GM21576 (cell line): Measurements from ENCODE around the gene CHN2.

Source experiments
- ATAC-seq: cut with Tn5 transposase; IDR thresholded peaks from one replicate; pipeline ENCODE4 v1.9.1; 2021; ENCODE audit warnings: mild to moderate bottlenecking, moderate library complexity; ENCODE audit not compliant: unreplicated experiment

The CHN2 gene

DNA sequence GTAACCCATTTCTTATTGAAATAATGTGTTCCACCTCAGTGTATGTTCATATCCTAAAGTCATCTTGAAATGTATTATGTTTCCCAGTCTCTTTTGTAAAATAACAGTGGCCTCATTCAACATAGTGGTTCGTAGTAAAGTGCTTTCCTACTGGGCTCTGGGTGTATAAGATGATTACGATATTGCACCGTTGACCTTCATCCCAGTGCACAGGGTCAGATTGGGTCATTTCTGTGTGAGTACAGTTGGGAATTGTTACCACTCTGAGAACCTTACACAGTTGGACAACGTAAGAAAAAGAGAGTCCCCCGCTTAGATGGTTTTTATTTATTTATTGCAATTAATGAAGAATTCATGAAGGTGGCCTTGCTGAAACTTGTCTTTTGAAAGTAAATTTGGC is 135.6 kb downstream of the CHN2 start:
- ATAC-seq, result no peak

DNA sequence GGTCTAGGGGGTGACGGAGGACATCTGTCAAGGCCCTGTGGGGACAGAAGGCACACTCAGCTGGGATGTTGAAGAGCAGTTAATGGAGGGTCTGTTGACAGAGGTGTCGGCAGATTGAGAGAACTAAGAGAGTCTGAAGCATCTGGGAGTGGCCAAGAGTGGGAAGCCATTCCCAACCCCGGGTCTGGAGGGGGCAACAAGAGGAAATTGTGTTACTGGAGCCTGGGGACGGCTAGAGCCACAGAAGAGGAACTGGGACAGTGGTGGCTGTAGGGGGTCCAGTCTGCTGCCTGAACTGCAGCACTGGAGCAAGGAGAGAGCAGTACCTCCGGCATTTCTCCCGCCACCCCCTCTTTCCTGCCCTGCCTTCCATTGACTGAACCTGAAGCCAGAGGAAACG is 136.6 kb downstream of the CHN2 start:
- ATAC-seq, result no peak

DNA sequence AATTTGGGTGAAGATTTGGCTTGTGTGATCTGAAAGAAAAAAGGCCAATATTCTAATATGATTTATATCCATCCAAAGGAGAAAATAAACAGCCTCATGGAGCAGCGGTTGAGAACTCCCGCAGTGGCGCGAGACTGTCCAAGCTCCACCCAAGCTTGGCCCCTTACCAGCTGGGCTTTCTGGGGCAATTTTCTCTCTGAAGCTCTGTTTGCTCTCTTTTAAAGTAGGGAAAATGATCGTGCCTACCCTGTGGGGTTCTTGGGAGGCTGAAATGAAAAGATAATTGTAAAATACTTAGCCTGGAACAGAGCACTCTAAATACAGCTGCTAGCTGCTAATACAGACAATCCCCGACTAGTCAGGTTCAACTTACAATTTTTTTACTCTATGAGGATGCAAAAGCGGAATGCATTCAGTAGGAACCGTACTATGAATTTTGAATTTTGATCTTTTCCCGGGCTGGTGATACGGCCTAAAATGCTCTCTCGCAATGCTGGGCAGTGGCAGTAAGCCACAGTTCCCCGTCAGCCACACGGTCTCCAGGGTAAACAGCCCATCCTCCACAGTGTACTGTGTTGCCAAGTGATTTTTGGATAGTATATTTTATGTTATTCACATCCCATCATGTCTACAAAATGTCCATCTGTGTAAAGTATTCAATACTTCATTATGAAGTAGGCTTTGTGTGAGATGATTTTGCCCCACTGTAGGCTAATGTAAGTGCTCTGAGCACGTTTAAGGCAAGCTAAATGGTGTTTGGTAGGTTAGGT is 137.7 kb downstream of the CHN2 start:
- no peak for ATAC-seq

DNA sequence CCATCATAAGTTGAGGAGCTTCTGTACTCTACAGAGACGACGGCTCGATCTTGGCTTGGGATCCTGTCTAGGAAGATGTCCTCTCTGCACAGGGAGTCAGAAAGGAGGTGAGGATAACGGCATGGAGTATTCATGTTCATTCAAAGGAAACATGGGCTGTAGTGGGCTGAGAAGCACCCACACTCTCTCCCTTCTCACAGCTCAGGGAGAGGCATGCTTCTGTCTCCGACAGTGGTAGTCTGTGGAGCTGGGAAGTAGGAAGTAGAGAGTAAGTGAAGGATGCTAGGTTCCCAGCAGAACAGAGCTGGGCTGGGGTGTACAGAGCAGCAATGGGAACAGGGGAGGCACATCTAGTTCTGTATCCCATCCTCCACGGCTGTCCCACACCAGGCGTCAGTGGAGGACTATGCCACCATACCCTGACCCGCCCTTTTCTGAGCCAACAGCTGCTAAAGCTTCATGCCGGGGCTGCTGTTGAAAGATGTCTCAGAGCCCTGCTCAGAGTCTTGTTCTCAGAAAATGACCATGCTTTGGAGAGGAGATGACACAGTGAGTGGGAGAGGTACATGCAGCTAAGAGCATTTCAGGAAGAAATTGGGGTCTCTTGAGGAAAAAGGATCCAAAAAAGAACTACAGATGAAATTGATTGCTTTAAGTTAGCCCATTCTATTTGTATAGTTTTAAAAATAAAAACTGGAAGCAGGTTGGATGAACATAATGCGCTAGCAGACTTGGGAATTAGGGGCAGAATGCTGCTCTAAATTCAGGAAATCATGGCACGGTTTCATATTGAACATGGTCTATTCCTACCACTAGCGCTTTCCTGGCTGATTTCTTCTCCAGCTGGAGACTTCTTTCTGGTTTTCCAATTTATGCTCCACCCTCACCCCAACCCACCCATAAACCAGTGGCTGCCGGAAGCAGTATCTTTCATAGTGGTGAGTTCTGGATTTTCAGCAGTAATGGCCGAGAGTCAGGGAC is 138.6 kb downstream of the CHN2 start:
- ATAC-seq, result no peak

DNA sequence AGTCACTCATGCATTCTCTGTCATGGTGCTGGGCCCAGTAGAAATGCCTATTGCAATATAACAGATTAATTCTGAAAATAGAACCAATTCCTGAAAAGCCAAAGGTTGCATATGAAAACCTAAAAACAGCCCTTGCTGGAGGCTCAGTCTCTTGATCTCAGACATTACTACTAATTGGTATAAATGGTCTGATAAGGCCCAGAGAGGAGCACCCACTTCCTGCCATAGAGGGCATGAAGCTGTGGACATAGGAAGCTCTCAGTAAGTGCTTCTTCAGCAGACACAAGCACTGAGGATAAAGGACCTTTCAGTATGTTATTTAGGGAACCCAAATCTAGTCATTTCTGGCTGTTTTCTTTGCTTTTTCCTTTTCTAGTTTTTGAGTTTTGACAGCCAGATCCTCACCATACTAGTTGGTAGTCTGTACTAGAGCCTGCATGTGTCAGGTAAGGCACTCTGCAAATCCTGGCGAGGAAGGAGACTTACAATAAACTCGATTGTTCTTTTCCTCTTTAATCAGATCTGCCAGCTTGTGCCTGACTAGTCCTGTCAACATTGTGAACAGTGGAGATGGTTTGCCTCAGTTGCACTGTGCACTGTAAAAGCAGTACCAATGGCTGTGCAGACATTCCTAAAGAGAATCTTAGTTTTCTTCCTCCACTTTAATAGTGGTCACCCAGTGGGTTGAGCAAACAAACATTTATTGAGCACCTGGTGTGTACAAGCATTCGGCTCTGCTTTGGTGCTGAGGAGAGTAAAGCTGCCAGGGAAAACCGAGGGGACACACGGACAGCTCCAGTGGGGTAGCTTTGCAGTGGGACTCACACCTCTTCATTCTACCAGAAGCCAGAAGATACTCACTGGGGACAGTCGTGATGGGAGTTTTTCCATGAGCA is 140.9 kb downstream of the CHN2 start:
- ATAC-seq, result no peak

DNA sequence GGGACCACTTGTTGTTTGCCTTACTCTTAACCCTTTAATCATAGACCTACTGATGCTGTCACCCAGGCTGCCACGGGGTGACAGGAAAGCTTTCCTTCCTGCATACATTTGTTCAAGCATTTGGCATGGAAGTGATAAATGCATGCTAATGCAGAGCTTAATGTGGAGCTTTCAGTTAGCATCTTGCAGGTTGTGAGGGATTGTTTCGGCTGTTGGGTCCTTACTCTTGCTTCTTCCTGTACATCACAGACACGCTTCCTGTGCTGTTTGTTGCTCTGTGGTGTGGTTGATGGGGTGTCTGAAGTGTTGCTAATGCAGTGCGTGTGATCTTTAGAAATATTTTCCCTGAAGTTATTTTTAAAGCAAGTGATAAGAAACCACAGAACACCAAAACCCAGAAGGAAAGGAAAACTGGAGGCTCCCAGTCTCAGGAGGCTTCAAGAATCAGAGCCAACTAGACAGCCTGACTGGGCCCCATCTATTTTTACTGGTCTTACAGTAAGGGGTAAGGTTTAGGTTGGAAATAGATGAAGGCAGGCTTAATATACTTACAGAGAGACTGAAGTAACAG is 143.1 kb downstream of the CHN2 start:
- no peak for ATAC-seq

DNA sequence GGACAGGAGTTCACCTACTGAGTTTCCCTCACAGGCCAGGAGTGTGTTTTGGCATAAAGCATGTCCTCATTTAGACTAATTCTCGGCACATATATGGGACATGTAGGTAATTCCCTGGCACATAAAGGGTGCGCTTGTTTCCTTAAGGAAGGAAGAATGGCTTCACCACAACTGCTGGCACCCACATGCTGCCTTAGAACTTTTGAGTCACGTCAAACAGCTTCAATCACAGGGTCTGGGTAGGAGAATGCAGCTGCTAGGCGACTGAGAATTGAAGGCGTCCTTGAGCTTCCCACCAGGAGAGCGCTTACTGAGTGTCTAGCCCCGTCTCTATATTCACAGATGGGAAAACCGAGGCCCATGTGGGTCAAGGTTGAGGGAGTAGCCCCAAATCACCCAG is 146.1 kb downstream of the CHN2 start:
- no peak for ATAC-seq

DNA sequence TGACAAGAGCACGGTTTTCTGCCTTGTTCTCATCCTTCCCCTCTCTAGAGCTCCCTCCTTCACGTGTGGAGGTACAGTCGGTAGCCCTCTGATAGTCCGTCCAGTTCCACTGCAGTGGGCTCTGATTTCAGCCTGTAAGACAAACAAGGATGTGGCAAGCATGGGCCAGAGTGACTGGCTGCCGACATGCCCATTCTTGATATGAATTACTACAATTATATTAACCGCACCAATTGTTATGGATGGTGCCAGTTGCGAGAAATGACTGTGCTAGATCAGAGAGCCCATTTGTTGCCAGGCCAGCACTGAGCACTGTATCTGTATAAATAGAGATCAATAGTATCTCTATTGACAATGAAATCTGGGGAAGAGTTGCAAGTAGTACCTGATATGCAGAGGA is 146.6 kb downstream of the CHN2 start:
- no peak for ATAC-seq

DNA sequence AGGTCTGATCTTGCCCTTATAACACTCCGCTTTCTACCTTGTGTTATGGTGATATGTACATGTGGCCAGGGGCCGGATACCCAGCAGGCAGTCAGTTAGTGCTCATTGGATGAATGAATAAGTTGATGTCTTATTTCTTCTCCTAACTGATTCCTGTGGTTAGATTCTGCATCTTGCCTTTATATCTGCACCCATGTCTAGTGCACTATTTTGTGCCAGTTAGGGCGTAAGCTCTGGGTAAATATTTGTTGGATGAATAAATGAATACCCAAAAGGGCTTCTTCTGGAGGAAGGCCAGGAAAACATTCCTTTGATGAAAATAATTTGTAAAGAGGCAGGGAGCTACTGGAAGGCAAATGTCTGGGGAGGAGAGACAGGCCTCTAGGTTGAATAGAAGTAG is 148.2 kb downstream of the CHN2 start:
- ATAC-seq, result no peak

DNA sequence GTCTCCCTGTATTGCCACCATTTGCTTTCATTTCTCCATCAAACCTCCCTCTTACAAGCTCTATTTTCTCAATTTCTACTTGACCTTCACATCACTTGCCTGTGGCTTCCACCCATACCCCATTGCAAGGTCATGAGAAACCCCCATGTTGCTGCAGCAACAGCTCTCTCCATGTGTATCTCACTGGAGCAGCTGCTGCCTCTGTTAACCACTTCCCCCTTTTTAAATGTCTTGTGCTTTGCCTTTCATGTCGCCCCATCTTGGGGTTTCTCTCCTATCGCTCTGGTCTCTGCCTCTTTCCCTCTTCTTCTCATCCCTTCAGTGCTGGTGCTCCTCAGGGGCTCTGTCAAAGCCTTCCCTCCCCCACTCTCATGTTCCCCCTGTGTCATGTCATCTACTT is 148.8 kb downstream of the CHN2 start:
- ATAC-seq, result no peak

DNA sequence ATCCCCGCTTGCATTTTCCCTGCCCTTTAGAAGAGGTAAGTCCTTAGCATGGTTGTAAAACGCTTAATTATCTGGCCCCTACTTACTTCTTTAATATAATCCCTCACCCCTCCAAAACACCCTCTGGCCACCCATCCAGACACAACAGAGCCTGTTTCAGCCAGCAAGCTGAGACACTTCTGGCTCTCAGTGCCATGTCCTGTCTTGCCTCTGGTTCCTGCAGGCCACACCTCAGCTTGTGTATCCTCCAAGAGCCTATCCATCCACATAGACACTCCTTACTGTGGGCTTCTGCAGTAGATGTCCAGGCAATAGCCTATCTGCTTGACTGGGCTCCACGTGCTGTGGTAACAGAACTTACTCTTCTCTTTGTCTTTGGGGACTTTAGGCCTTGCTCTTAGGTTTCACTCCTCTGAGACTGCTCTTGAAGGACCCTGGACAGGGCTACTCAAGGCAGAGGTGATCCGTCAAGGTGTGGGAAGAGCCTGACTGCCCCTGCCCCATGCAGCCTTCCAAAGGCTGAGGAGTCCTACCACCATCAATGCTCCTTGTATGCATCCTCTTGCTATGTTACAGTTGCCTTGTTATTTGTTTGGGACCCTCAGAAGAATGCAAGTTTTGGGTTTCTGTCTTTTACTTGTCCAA is 149.9 kb downstream of the CHN2 start:
- ATAC-seq, result no peak

DNA sequence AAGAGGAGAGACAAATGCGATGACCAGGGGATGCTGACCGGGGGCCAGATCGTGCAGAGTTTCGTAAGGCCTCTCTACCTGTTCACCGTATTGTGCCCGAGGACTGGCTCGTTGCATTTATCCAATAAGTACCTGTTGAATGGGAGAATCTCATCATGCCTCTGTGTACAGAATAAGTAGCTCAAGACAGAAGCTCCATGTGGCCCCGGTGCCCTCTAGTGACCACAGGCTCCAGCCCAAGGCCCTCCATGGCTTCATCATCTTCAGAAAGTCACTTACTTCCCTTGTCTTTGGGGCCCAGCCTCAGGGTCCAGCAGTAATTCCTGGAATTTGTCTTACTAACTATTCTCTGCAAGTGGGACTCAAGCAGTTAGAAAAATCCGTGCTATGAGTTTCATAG is 151.0 kb downstream of the CHN2 start:
- no peak for ATAC-seq

DNA sequence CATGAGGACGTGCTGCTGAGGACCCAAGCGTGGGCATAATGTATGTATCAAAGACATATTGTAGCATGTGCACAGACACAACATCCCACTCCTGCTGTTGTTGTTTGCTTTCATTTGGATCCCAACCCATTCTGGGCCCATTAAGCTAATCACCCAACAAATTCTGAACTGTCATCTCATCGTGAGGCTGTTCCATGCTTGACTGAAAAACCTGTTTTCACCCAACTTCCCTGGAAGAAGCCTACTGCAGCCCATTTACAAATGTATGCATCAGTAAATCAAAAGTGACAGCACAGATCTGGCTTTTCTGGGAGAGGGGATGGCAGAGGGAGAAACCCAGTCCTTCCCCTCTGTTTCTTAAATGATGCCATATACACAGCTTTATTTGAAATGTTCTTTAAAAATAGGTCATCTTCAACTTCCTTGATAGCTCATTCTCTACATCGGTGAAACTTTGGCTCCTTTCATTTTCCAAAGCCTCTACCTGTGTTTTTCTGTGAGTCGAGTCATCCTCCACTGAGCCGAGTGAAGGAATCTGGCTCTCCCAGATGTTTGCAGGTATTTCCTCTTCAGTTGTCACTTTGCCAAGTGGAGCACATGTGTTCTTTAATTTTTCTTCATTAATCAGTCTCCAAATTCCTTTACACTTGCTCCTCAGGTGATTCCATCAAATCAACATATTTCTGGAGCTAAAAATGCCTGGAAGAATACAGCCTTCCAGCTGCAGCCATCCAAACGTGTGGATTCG is 151.8 kb downstream of the CHN2 start:
- no peak for ATAC-seq

DNA sequence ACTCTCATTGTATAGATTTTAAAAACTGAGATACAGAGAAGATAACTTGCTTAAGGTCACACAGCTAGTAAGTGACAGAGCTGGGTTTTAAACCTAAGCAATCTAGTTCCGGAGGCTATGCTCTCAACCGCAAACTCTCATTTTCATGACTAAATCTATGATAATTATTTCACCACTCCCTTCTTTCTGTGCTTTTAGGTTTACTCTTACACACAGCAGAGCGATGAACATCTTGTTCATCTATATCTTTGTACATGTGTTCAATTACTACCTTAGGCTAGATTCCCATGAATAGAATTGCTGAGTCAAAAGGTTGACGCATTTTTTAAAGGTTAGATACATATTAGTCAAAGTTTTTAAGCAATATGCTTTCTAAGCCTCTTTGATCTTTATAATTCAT is 154.8 kb downstream of the CHN2 start:
- ATAC-seq, result no peak

DNA sequence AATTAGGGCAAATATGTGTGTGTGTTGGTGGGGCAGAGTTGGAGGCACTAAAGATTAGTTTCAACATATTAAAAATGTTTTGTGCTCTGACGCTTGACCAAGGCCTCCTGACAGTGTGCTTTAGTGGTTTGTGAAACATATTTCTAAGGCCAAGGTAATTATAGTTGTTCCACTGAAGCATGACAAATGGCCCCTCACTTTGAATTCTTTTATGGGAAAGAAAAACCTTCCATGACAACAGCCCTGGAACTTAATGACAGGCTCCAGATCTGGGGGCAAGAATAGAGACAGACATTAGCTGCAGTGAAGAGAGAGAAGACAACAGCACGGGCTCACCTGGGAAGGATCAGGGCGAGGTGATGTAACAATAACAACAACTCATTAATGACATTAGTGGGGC is 155.8 kb downstream of the CHN2 start:
- no peak for ATAC-seq

DNA sequence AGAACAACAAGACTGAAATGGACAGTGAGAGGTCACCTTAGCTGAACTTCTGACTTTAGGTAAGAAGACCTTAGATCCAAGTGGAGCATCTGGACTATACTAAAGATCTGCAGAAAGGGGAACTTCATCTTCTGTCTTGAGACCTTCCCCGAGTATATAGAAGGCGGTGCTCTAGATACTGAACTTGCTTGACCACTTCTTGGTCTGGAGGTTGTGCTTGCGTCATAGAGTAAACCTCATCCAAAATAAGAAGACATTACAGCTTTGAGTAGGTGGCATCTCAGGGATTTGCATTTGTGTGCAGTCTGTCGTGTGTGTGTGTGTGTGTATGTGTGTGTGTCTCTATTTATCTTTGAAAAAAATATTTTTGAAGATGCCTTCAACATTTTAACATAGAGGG is 157.5 kb downstream of the CHN2 start:
- no peak for ATAC-seq

DNA sequence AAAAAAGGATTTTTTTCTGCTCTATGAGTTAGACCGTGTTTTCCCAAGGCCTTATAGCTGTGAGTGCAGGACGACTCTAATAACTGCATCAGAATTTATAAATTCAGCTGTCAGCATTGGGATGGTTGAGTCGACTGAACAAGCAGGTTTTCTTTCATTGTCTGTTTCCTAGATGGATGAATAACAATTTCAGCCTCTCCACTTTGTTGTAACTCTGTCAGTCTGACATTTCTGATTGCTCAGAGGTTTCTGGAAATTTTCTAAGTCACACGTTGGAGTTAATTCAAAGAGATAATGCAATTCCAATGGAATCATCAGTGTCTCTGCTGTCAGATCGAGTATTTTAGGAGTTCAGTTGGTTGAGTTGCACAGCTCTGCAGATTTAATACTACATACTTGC is 159.2 kb downstream of the CHN2 start:
- no peak for ATAC-seq

DNA sequence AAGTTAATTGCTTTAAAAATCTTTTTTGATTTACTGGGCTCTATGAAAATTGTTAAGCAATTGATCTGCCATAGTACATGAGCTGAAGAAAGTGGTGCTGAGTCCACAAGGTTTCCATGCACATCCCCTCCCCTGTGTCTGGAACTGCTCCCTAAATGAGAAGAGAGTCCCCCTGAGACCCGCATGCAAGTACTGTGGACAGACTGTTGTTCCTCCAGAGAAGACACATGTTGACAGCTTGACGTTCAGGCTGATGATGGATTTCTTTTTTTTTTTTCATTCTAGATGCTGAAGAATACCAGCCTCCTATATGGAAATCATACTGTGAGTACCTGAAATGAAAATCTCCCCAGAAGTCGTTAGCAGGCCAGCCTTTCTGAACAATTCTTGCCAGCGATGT is 159.8 kb downstream of the CHN2 start:
- ATAC-seq, result no peak

DNA sequence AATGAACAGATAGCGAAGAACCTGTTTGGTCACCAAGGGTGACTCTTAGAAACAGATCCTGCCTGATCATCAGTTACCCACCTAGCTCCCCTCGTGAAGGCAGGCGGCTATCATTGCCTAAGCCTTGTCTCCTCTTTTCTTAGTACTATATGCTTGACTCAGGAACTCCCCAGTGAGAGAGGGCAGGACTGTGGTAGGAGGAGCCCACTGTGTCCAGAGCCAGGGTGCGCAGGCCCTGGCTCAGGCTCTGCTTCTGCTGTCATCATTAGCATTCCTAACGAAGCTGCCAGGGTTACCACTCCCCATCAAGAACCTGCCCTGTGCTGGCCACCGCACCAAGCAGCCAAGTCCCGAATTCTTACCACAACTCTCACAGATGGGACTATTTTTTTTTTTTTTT is 160.8 kb downstream of the CHN2 start:
- ATAC-seq, result no peak

DNA sequence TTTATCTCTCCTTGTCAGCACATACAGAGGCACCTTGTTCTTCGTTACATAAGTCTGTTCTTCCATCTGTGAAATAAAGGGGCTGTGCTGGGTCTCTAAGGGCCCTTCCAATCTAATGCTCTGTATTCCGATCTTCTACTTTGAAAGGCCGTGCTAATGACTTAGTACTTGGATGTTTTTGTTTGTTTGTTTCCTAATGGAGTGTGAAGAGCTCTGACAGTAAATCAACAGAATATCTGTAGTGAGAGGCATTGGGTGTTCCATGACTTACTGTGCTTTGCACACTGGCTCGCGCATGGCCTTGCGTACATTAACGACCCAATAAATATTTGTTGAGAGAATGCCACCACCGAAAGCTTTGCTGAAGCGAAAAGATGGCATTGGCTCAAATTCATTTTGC is 162.1 kb downstream of the CHN2 start:
- no peak for ATAC-seq
